MM.1S (cell line): Measurements from ENCODE around the gene MSRB1.

ENCODE experiments used
- DNase-seq: peaks from one replicate; pipeline ENCODE4 v3.0.0-alpha.2; 2015
- H2AFZ ChIP-seq: fragments of 300-600 bp; sonication (generic); 2 replicates; pipeline ENCODE4 v1.6.0; 2016; ENCODE audit warnings: antibody characterized with exemption, low read length
- H3F3A ChIP-seq: fragments of 300-600 bp; sonication (generic); 2 replicates; pipeline ENCODE4 v1.6.1; 2016; ENCODE audit warnings: mild to moderate bottlenecking, antibody characterized with exemption, low read length, moderate library complexity, mixed read lengths; ENCODE audit not compliant: insufficient read depth
- H3K27ac ChIP-seq: fragments of 300-600 bp; sonication (generic); 2 replicates; pipeline ENCODE4 v1.5.1; 2016; ENCODE audit warnings: mild to moderate bottlenecking, low read length
- H3K27me3 ChIP-seq: fragments of 300-600 bp; sonication (generic); replicated peaks from 2 replicates; pipeline ENCODE4 v1.6.0; 2016; ENCODE audit warnings: low read length; ENCODE audit not compliant: insufficient read depth
- H3K36me3 ChIP-seq: fragments of 300-600 bp; sonication (generic); replicated peaks from 2 replicates; pipeline ENCODE4 v1.6.1; 2016; ENCODE audit warnings: mild to moderate bottlenecking, low read length, mixed read lengths; ENCODE audit not compliant: insufficient read depth
- H3K4me1 ChIP-seq: fragments of 300-600 bp; sonication (generic); 2 replicates; pipeline ENCODE4 v1.6.1; 2016; ENCODE audit warnings: low read length, mixed read lengths
- H3K4me2 ChIP-seq: fragments of 300-600 bp; sonication (generic); 2 replicates; pipeline ENCODE4 v1.6.0; 2016; ENCODE audit warnings: low read depth, low read length
- H3K4me3 ChIP-seq: fragments of 300-600 bp; sonication (generic); 2 replicates; pipeline ENCODE4 v1.5.1; 2016; ENCODE audit warnings: low read length, mixed read lengths
- H3K79me2 ChIP-seq: fragments of 300-600 bp; sonication (generic); 2 replicates; pipeline ENCODE4 v1.6.1; 2016; ENCODE audit warnings: mixed run types, low read length, mixed read lengths
- H3K9ac ChIP-seq: fragments of 300-600 bp; sonication (generic); 2 replicates; pipeline ENCODE4 v1.6.1; 2016; ENCODE audit warnings: low read length, mixed read lengths
- H3K9me2 ChIP-seq: fragments of 300-600 bp; sonication (generic); replicated peaks from 2 replicates; pipeline ENCODE4 v1.6.1; 2016; ENCODE audit warnings: mild to moderate bottlenecking, low read length, mixed read lengths; ENCODE audit not compliant: insufficient read depth
- H3K9me3 ChIP-seq: fragments of 300-600 bp; sonication (generic); replicated peaks from 2 replicates; pipeline ENCODE4 v1.6.1; 2016; ENCODE audit warnings: mild to moderate bottlenecking, low read length, mixed read lengths; ENCODE audit not compliant: insufficient read depth
- H4K20me1 ChIP-seq: fragments of 300-600 bp; sonication (generic); 2 replicates; pipeline ENCODE4 v1.6.1; 2016; ENCODE audit warnings: mild to moderate bottlenecking, low read length, moderate library complexity, mixed read lengths; ENCODE audit not compliant: insufficient read depth
- CTCF ChIP-seq: fragments of 300-600 bp; sonication (generic); IDR thresholded peaks from 2 replicates; pipeline ENCODE4 v1.5.1; 2016; ENCODE audit warnings: antibody characterized with exemption, low read length, mixed read lengths
- EZH2 ChIP-seq: fragments of 300-600 bp; sonication (generic); optimal IDR thresholded peaks from 2 replicates; pipeline ENCODE3; 2017; ENCODE audit warnings: low read depth, mild to moderate bottlenecking, antibody characterized with exemption, low read length, mixed read lengths
- EZH2phosphoT487 ChIP-seq: fragments of 300-600 bp; sonication (generic); IDR thresholded peaks from 2 replicates; pipeline ENCODE4 v1.6.1; 2018; ENCODE audit warnings: antibody characterized with exemption, low read length

The MSRB1 gene

GRCh38 chr16:1895949-1896675, 46.9 kb downstream of the MSRB1 start:
- H3K9ac ChIP-seq = no peak overlapping the region
- peaks cover 12% of the 10 kb centered on the region for H3F3A ChIP-seq
- no peaks in the 10 kb centered on the region for H4K20me1 ChIP-seq
- no peaks in the 10 kb centered on the region for H3K9me3 ChIP-seq
- H3K9me2 ChIP-seq = no peaks in the 10 kb centered on the region
- H3K27ac ChIP-seq = no peak overlapping the region
- H3K79me2 ChIP-seq = no peaks in the 10 kb centered on the region
- H2AFZ ChIP-seq = no peak overlapping the region
- no peak overlapping the region for H3K4me3 ChIP-seq
- H3K4me1 ChIP-seq = peaks cover 15% of the 10 kb centered on the region
- no peaks in the 10 kb centered on the region for H3K36me3 ChIP-seq
- DNase-seq = no peak
- no peak for TF ChIP-seq EZH2phosphoT487
- TF ChIP-seq CTCF = no peak
- TF ChIP-seq EZH2 = no peak
- no peaks in the 10 kb centered on the region for H3K27me3 ChIP-seq
- H3K4me2 ChIP-seq = no peak overlapping the region

- Histone ChIP-seq H3K9me3 (no peaks in the 10 kb centered on the region), H2AFZ (no peak overlapping the region), H3K9ac (no peak overlapping the region), H3F3A (peaks cover 3% of the 10 kb centered on the region), H4K20me1 (no peaks in the 10 kb centered on the region), H3K9me2 (no peaks in the 10 kb centered on the region), H3K79me2 (no peaks in the 10 kb centered on the region), H3K27ac (no peak overlapping the region), H3K4me3 (no peak overlapping the region), H3K4me1 (peaks cover 11% of the 10 kb centered on the region), H3K27me3 (0 out of 2 replicates have a peak, but pooled peaks cover 4% of the 10 kb centered on the region), H3K4me2 (no peak overlapping the region), H3K36me3 (no peaks in the 10 kb centered on the region)
- TF ChIP-seq EZH2phosphoT487 = no peak
- no peak for TF ChIP-seq CTCF
- no peak for TF ChIP-seq EZH2
- no peak for DNase-seq
Measured at GRCh38 chr16:1895068-1895467, 47.9 kb downstream of the MSRB1 start.

- H2AFZ ChIP-seq = peak overlapping the region; percentile 30; the same call in 1 of the 2 replicates
- no peak for DNase-seq
- H3K4me1 ChIP-seq = peaks cover 7% of the 10 kb centered on the region; the same call in 1 of the 2 replicates
Measured at GRCh38 chr16:1890708-1891050, 52.3 kb downstream of the MSRB1 start.

More at GRCh38 chr16:1890708-1891050, 52.3 kb downstream of the MSRB1 start:
- Histone ChIP-seq H3K36me3 (no peaks in the 10 kb centered on the region), H3K4me3 (no peak overlapping the region), H4K20me1 (no peaks in the 10 kb centered on the region), H3K9ac (no peak overlapping the region), H3K9me3 (no peaks in the 10 kb centered on the region), H3K9me2 (no peaks in the 10 kb centered on the region), H3K79me2 (no peaks in the 10 kb centered on the region), H3K27me3 (0 out of 2 replicates have a peak, but pooled peaks cover 4% of the 10 kb centered on the region), H3F3A (no peaks in the 10 kb centered on the region), H3K27ac (no peak overlapping the region), H3K4me2 (peak overlapping the region; percentile 31; the same call in 1 of the 2 replicates)
- TF ChIP-seq EZH2phosphoT487 (no peak), CTCF (no peak), EZH2 (no peak)
